Activated T-cell treated with anti-CD3 and anti-CD28 coated beads for 4 hours (primary cell): Measurements from ENCODE around the gene UNC13A.
A peak's percentile ranks its signal among the peaks of the same experiment; 100 is the strongest.

ENCODE experiments used
- DNase-seq: peaks from one replicate; pipeline ENCODE4 v3.0.0-alpha.2; 2020

Gene UNC13A

GRCh38 chr19:17703824-17704463 is 15.8 kb upstream of the UNC13A start:
- peak; percentile 70 for DNase-seq

- DNase-seq: no peak
Observed at GRCh38 chr19:17695198-17695597, 7.0 kb upstream of the UNC13A start.

- no peak for DNase-seq
Observed at GRCh38 chr19:17692566-17692965, 4.4 kb upstream of the UNC13A start.

GRCh38 chr19:17688853-17689595 is 870 bp upstream of the UNC13A start:
- no peak for DNase-seq

GRCh38 chr19:17687141-17687856 is 855 bp downstream of the UNC13A start:
- no peak for DNase-seq

- no peak for DNase-seq
Observed at GRCh38 chr19:17686592-17687024, 1.5 kb downstream of the UNC13A start.

- DNase-seq: no peak
Observed at GRCh38 chr19:17686023-17686521, 2.1 kb downstream of the UNC13A start.

- DNase-seq: no peak
Observed at GRCh38 chr19:17685451-17686022, 2.6 kb downstream of the UNC13A start.

- DNase-seq: no peak
Observed at GRCh38 chr19:17684256-17684655, 3.9 kb downstream of the UNC13A start.

GRCh38 chr19:17683078-17683477 is 5.1 kb downstream of the UNC13A start:
- DNase-seq: no peak

- DNase-seq: no peak
Observed at GRCh38 chr19:17682273-17682672, 5.9 kb downstream of the UNC13A start.

GRCh38 chr19:17681505-17682125 is 6.5 kb downstream of the UNC13A start:
- no peak for DNase-seq

GRCh38 chr19:17680230-17680722 is 7.9 kb downstream of the UNC13A start:
- DNase-seq: peak; percentile 21

GRCh38 chr19:17679526-17680229 is 8.5 kb downstream of the UNC13A start:
- no peak for DNase-seq

GRCh38 chr19:17678836-17679235 is 9.3 kb downstream of the UNC13A start:
- no peak for DNase-seq

GRCh38 chr19:17677002-17677401 is 11.2 kb downstream of the UNC13A start:
- DNase-seq: no peak

GRCh38 chr19:17676295-17676694 is 11.9 kb downstream of the UNC13A start:
- DNase-seq: no peak

GRCh38 chr19:17673937-17674799 is 14.0 kb downstream of the UNC13A start:
- DNase-seq: no peak

GRCh38 chr19:17671906-17672305 is 16.2 kb downstream of the UNC13A start:
- no peak for DNase-seq

- DNase-seq: no peak
Observed at GRCh38 chr19:17669419-17669818, 18.7 kb downstream of the UNC13A start.

GRCh38 chr19:17665058-17665457 is 23.1 kb downstream of the UNC13A start:
- DNase-seq: no peak
